ENCODE data around the gene CRACR2B.

The CRACR2B gene

DNA sequence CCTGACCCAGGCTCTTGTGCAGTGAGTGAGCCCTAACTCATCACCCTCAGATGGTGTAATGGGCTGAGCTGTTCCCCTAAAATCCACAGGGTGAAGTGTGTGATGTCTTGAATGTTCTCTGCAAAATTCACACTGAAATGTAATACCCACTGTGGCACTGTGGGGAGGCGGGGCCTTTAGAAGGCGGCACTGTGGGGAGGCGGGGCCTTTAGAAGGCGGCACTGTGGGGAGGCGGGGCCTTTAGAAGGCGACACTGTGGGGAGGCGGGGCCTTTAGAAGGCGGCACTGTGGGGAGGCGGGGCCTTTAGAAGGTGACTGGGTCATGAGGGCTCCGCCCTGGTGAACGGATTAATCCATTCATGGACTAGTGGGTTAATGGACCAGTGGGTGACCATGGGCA lies 49.8 kb downstream of the CRACR2B start:
- DNase-seq (ENCODE audit: low spot score) = no peak
- in situ Hi-C loops (cut with MboI; ENCODE audit: low sequenced_read_pairs, unreplicated experiment) = no loop called here
- TF ChIP-seq, protein P1, sequence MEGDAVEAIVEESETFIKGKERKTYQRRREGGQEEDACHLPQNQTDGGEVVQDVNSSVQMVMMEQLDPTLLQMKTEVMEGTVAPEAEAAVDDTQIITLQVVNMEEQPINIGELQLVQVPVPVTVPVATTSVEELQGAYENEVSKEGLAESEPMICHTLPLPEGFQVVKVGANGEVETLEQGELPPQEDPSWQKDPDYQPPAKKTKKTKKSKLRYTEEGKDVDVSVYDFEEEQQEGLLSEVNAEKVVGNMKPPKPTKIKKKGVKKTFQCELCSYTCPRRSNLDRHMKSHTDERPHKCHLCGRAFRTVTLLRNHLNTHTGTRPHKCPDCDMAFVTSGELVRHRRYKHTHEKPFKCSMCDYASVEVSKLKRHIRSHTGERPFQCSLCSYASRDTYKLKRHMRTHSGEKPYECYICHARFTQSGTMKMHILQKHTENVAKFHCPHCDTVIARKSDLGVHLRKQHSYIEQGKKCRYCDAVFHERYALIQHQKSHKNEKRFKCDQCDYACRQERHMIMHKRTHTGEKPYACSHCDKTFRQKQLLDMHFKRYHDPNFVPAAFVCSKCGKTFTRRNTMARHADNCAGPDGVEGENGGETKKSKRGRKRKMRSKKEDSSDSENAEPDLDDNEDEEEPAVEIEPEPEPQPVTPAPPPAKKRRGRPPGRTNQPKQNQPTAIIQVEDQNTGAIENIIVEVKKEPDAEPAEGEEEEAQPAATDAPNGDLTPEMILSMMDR (IDR thresholded peaks at IDR 0.05; ENCODE audit: borderline replicate concordance, control extremely low read depth, extremely low read depth, insufficient read depth, missing control alignments) = no peak

GRCh38 chr11:880447-880846 lies 52.7 kb downstream of the CRACR2B start:
- in situ Hi-C loops (cut with MboI; ENCODE audit: low sequenced_read_pairs, unreplicated experiment) = no loop called here
- TF ChIP-seq, protein P1 (IDR thresholded peaks at IDR 0.05; ENCODE audit: borderline replicate concordance, control extremely low read depth, extremely low read depth, insufficient read depth, missing control alignments) = no peak
- no peak for DNase-seq (ENCODE audit: low spot score)
